GM23248 (cell line): ENCODE measurements around the gene GTF2A2.

Experiments
- EZH2 ChIP-seq: fragments of 200-600 bp; sonication (generic); IDR thresholded peaks from 2 replicates; pipeline ENCODE4 v1.6.1; 2018; ENCODE audit warnings: antibody characterized with exemption, mild to moderate bottlenecking; ENCODE audit not compliant: insufficient read depth, poor library complexity, severe bottlenecking
- EZH2phosphoT487 ChIP-seq: fragments of 200-600 bp; sonication (generic); IDR thresholded peaks from 2 replicates; pipeline ENCODE4 v1.6.1; 2018; ENCODE audit warnings: antibody characterized with exemption, moderate library complexity, mild to moderate bottlenecking, low read depth; ENCODE audit not compliant: insufficient read depth

GRCh38 chr15:59605994-59606393, 51.3 kb downstream of the GTF2A2 start:
- TF ChIP-seq EZH2 (no peak), EZH2phosphoT487 (no peak)
